ENCODE results near the gene LRRC32. TPM values are rescaled to one million over a fixed set of nuclear protein-coding genes. Genes with fewer than 3 reads are reported as not detected.

Gene LRRC32
- total and polyA plus RNA-seq, 9 of the 15 experiments (the other 6 are each of a cell fraction or from before 2014, with no cell fraction given), result 0.10 to 0.50 (median 0.19) TPM; not detected in 5

DNA sequence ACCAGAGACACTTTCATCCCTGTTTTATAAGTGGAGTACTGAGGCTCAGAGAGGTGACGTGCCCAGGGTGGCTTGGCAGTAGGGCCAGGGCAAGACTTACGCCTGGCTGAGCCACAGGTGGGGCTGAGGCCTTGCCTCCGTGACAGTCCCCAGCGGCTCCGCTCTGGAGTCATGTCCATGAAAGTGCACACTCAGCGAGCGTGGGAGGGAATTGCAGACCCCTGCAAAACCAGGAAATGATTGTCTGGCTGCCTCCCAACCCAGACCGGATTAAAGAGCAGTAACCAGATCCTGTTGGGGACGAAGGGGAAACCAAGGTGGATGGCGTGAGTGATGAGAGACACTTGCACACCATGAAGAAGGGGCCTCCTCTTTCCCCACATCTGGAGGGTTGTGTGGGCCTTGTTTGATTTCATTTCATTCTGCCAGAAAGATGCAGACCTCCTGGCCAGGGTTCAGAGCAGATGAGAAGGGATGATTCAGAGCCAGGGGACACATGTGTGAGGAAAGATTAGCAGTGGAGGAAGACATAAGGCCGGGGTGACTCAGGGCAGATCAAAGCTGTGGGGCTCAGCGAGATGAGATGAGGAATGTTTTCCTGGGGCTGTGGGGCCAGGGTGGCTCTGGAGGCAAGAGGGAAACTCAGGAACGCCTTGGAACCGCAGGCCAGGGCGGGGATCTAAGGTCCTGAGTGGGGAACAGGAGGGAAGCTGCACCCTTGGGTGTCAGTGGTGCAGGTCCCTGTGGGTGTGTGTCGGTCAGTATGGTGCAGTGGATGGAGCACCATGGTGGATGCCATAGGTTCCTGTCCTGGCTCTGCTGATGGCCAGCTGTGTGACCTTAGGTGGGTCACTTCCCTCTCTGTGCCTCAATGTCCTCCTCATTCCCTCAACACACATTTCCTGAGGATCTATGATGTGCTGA, 29.9 kb upstream of the LRRC32 start (continued):
- TF ChIP-seq ZNF586 (CRISPR knock-in tag; conservative IDR thresholded peaks at IDR 0.05), result no peak
- TF ChIP-seq, protein P1, sequence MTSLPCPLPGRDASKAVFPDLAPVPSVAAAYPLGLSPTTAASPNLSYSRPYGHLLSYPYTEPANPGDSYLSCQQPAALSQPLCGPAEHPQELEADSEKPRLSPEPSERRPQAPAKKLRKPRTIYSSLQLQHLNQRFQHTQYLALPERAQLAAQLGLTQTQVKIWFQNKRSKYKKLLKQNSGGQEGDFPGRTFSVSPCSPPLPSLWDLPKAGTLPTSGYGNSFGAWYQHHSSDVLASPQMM (CRISPR knock-in tag; IDR thresholded peaks at IDR 0.05), result no peak
- no peak for TF ChIP-seq HMG20B (CRISPR knock-in tag; IDR thresholded peaks at IDR 0.05)
- peak; percentile 93 for TF ChIP-seq RNF2 (IDR thresholded peaks at IDR 0.05)
- TF ChIP-seq GTF2A2 (tag; IDR thresholded peaks at IDR 0.05), result no peak
- peak; percentile 85 for TF ChIP-seq NFE2 (IDR thresholded peaks at IDR 0.05; ENCODE audit: low read depth)
- peak; percentile 99 for TF ChIP-seq NFIC (IDR thresholded peaks at IDR 0.05)
- TF ChIP-seq, protein P2, sequence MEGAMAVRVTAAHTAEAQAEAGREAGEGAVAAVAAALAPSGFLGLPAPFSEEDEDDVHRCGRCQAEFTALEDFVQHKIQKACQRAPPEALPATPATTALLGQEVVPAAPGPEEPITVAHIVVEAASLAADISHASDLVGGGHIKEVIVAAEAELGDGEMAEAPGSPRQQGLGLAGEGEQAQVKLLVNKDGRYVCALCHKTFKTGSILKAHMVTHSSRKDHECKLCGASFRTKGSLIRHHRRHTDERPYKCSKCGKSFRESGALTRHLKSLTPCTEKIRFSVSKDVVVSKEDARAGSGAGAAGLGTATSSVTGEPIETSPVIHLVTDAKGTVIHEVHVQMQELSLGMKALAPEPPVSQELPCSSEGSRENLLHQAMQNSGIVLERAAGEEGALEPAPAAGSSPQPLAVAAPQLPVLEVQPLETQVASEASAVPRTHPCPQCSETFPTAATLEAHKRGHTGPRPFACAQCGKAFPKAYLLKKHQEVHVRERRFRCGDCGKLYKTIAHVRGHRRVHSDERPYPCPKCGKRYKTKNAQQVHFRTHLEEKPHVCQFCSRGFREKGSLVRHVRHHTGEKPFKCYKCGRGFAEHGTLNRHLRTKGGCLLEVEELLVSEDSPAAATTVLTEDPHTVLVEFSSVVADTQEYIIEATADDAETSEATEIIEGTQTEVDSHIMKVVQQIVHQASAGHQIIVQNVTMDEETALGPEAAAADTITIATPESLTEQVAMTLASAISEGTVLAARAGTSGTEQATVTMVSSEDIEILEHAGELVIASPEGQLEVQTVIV (CRISPR knock-in tag; IDR thresholded peaks at IDR 0.05; ENCODE audit: borderline replicate concordance), result no peak
- TF ChIP-seq, protein P3, sequence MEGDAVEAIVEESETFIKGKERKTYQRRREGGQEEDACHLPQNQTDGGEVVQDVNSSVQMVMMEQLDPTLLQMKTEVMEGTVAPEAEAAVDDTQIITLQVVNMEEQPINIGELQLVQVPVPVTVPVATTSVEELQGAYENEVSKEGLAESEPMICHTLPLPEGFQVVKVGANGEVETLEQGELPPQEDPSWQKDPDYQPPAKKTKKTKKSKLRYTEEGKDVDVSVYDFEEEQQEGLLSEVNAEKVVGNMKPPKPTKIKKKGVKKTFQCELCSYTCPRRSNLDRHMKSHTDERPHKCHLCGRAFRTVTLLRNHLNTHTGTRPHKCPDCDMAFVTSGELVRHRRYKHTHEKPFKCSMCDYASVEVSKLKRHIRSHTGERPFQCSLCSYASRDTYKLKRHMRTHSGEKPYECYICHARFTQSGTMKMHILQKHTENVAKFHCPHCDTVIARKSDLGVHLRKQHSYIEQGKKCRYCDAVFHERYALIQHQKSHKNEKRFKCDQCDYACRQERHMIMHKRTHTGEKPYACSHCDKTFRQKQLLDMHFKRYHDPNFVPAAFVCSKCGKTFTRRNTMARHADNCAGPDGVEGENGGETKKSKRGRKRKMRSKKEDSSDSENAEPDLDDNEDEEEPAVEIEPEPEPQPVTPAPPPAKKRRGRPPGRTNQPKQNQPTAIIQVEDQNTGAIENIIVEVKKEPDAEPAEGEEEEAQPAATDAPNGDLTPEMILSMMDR (IDR thresholded peaks at IDR 0.05 in 2 of 3, conservative IDR thresholded peaks at IDR 0.05 in 1 of 3; ENCODE audit: insufficient read depth in 2 of 3, low read depth in 1 of 3, low read length in 3 of 3), result no peak
- peak; percentile 100 for TF ChIP-seq FOSL1 (tag; conservative IDR thresholded peaks at IDR 0.05)
- TF ChIP-seq ARHGAP35 (IDR thresholded peaks at IDR 0.05; ENCODE audit: partially characterized antibody), result no peak
- no peak for TF ChIP-seq ZC3H4 (CRISPR knock-in tag; IDR thresholded peaks at IDR 0.05; ENCODE audit: borderline replicate concordance)
- peak; percentile 29; the same call in 1 of the 2 replicates for TF ChIP-seq HSF4 (CRISPR knock-in tag; IDR thresholded peaks at IDR 0.05; ENCODE audit: borderline replicate concordance)
- no peak for TF ChIP-seq ZKSCAN3 (CRISPR knock-in tag; IDR thresholded peaks at IDR 0.05)
- peak; percentile 96 for TF ChIP-seq NBN (IDR thresholded peaks at IDR 0.05; ENCODE audit: low read depth)
- TF ChIP-seq RBFOX2 (IDR thresholded peaks at IDR 0.05; ENCODE audit: low read depth, low read length), result peak; percentile 39; the same call in 1 of the 2 replicates
- TF ChIP-seq NELFE (IDR thresholded peaks at IDR 0.05; ENCODE audit: insufficient read depth, insufficient read length), result no peak
- TF ChIP-seq ILF3 (IDR thresholded peaks at IDR 0.05; ENCODE audit: borderline replicate concordance), result no peak
- TF ChIP-seq, protein P4, sequence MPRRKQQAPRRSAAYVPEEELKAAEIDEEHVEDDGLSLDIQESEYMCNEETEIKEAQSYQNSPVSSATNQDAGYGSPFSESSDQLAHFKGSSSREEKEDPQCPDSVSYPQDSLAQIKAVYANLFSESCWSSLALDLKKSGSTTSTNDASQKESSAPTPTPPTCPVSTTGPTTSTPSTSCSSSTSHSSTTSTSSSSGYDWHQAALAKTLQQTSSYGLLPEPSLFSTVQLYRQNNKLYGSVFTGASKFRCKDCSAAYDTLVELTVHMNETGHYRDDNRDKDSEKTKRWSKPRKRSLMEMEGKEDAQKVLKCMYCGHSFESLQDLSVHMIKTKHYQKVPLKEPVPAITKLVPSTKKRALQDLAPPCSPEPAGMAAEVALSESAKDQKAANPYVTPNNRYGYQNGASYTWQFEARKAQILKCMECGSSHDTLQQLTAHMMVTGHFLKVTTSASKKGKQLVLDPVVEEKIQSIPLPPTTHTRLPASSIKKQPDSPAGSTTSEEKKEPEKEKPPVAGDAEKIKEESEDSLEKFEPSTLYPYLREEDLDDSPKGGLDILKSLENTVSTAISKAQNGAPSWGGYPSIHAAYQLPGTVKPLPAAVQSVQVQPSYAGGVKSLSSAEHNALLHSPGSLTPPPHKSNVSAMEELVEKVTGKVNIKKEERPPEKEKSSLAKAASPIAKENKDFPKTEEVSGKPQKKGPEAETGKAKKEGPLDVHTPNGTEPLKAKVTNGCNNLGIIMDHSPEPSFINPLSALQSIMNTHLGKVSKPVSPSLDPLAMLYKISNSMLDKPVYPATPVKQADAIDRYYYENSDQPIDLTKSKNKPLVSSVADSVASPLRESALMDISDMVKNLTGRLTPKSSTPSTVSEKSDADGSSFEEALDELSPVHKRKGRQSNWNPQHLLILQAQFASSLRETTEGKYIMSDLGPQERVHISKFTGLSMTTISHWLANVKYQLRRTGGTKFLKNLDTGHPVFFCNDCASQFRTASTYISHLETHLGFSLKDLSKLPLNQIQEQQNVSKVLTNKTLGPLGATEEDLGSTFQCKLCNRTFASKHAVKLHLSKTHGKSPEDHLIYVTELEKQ (CRISPR knock-in tag; IDR thresholded peaks at IDR 0.05), result no peak
- no peak for TF ChIP-seq SETDB1 (IDR thresholded peaks at IDR 0.05; ENCODE audit: low read length)
- no peak for TF ChIP-seq XRCC4 (IDR thresholded peaks at IDR 0.05; ENCODE audit: extremely low read depth, insufficient read depth, insufficient read length)
